Lower lobe of right lung (tissue), 2 donors: ENCODE results near the gene STEAP3. TPM values are rescaled to one million over a fixed set of nuclear protein-coding genes. Genes with fewer than 3 reads are reported as not detected.

ENCODE experiments used
- ATAC-seq, 2 donors: fragments of 200-7000 bp; cut with Tn5 transposase; one replicate each; pipeline ENCODE4 v1.9.1; 2020 to 2022; ENCODE audit warnings: mild to moderate bottlenecking in 2 of 2, moderate library complexity in 2 of 2
- DNase-seq: peaks from one replicate; pipeline ENCODE4 v3.0.0-alpha.2; 2020
- H3K27ac ChIP-seq: fragments of 200-600 bp; one replicate; pipeline ENCODE4 v1.8.0; 2022
- H3K27me3 ChIP-seq: fragments of 200-600 bp; one replicate; pipeline ENCODE4 v1.8.0; 2022; ENCODE audit warnings: low read depth
- H3K36me3 ChIP-seq: fragments of 200-600 bp; one replicate; pipeline ENCODE4 v1.8.0; 2022; ENCODE audit warnings: mild to moderate bottlenecking
- H3K4me1 ChIP-seq: fragments of 200-600 bp; one replicate; pipeline ENCODE4 v1.8.0; 2022
- H3K4me3 ChIP-seq: fragments of 200-600 bp; one replicate; pipeline ENCODE4 v1.8.0; 2022; ENCODE audit warnings: mild to moderate bottlenecking
- H3K9me3 ChIP-seq: fragments of 200-600 bp; one replicate; pipeline ENCODE4 v1.8.0; 2022
- CTCF ChIP-seq: fragments of 200-600 bp; IDR thresholded peaks from one replicate; pipeline ENCODE4 v1.8.0; 2022; ENCODE audit warnings: antibody characterized with exemption, mild to moderate bottlenecking
- intact Hi-C: fragments of 100-400 bp; cut with DNase I; formaldehyde crosslinking; loops from one replicate; pipeline ENCODE4 v1.11.0; 2022
- total RNA-seq: library from RNA; stranded (reverse); fragmentation: NEBNext Ultra II Directional; extraction: Animal tissue kit (Norgen Biotek cat#: 25700); gene quantifications from one replicate; pipeline ENCODE4 v1.2.1, GENCODE V29; 2021
- donor health status: DM: no; HTN: yes; CAD: no; lungs with severe emphysema.

The STEAP3 gene
- total RNA-seq, 1 donor from 2014 or later: 18.3 TPM

- Histone ChIP-seq H3K36me3 (no peaks in the 10 kb centered on the region), H3K27ac (no peak overlapping the region), H3K9me3 (no peaks in the 10 kb centered on the region), H3K27me3 (peaks cover 4% of the 10 kb centered on the region), H3K4me3 (no peak overlapping the region), H3K4me1 (peaks cover 11% of the 10 kb centered on the region)
- no peak for ATAC-seq
- TF ChIP-seq CTCF: no peak
- intact Hi-C loops: no loop called here
- DNase-seq: no peak
Observed at GRCh38 chr2:119195887-119196286, 27.7 kb upstream of the STEAP3 start.

DNA sequence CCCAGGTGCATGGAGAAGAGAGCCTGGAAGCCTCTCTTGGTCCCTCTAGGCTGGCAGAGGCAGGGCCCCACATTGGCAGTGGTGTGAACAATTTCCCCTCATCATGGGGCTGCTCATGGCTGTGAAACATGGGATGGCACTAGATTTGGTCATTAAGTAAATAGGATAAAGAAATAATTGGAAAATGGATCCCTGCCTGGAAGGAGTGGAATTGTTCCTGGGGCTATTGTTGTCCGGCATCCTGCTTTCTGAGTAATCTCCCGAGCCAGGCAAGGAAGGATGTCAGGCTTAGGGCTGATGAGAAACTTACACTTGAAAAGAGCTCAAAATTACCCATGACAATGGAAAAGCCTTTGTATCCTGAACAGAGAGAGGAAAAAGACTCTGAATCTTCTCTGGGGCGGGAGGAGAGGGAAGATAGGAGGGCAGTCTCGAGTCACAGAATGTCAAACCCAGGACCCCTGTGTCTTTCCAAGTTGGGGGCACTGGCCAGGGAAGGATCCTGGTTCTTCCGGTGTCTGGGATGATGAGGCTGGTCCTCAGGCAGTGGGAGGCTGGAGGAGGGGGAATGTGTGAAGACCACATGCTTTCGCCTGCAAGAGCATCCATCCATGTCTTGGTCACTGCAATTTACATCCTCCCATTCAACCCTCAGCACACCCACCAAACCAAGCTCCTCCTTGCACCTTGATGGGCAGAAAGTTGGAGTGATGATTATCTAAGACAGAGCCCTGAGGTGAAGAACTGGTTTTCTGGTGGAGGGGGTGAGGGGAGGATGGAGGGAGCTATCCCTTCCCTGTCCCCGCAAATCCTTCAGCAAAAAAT, 27.1 kb upstream of the STEAP3 start:
- no peak overlapping the region for H3K4me3 ChIP-seq
- no peaks in the 10 kb centered on the region for H3K9me3 ChIP-seq
- peaks cover 4% of the 10 kb centered on the region for H3K27me3 ChIP-seq
- TF ChIP-seq CTCF: no peak
- intact Hi-C loops: no loop called here
- H3K27ac ChIP-seq: no peak overlapping the region
- H3K4me1 ChIP-seq: peaks cover 11% of the 10 kb centered on the region
- DNase-seq (no peak), ATAC-seq (no peak)
- H3K36me3 ChIP-seq: no peaks in the 10 kb centered on the region

GRCh38 chr2:119197126-119197405, 26.6 kb upstream of the STEAP3 start:
- Histone ChIP-seq H3K36me3 (no peaks in the 10 kb centered on the region), H3K9me3 (no peaks in the 10 kb centered on the region), H3K27me3 (peaks cover 4% of the 10 kb centered on the region), H3K4me1 (peaks cover 11% of the 10 kb centered on the region), H3K27ac (no peak overlapping the region), H3K4me3 (no peak overlapping the region)
- no peak for DNase-seq
- ATAC-seq: no peak
- intact Hi-C loops: no loop called here
- TF ChIP-seq CTCF: no peak

- peak in 1 of 2 donors; percentile 17 for ATAC-seq
Observed at GRCh38 chr2:119197529-119198239, 25.9 kb upstream of the STEAP3 start.

GRCh38 chr2:119198240-119198840, 25.3 kb upstream of the STEAP3 start:
- ATAC-seq (peak; percentile 16 to 66), DNase-seq (no peak)
- Histone ChIP-seq H3K4me3 (no peak overlapping the region), H3K27me3 (peaks cover 4% of the 10 kb centered on the region), H3K27ac (no peak overlapping the region), H3K4me1 (peaks cover 11% of the 10 kb centered on the region), H3K36me3 (no peaks in the 10 kb centered on the region), H3K9me3 (no peaks in the 10 kb centered on the region)
- no peak for TF ChIP-seq CTCF
- intact Hi-C loops: no loop called here

More at GRCh38 chr2:119197529-119198239, 25.9 kb upstream of the STEAP3 start:
- intact Hi-C loops: no loop called here
- Histone ChIP-seq H3K36me3 (no peaks in the 10 kb centered on the region), H3K27ac (no peak overlapping the region), H3K4me3 (no peak overlapping the region), H3K9me3 (no peaks in the 10 kb centered on the region), H3K27me3 (peaks cover 4% of the 10 kb centered on the region), H3K4me1 (peaks cover 11% of the 10 kb centered on the region)
- DNase-seq: no peak
- no peak for TF ChIP-seq CTCF
